GM12873 (cell line): ENCODE results near the gene SHMT1.

Experiments
- TF ChIP-seq, protein P1 (sequence below): IDR thresholded peaks from 2 replicates; pipeline ENCODE4 v1.5.1; 2012; ENCODE audit warnings: low read depth, mild to moderate bottlenecking, moderate library complexity, low read length, control low read depth; ENCODE audit not compliant: insufficient read depth; ENCODE audit errors: missing control alignments

The SHMT1 gene

DNA sequence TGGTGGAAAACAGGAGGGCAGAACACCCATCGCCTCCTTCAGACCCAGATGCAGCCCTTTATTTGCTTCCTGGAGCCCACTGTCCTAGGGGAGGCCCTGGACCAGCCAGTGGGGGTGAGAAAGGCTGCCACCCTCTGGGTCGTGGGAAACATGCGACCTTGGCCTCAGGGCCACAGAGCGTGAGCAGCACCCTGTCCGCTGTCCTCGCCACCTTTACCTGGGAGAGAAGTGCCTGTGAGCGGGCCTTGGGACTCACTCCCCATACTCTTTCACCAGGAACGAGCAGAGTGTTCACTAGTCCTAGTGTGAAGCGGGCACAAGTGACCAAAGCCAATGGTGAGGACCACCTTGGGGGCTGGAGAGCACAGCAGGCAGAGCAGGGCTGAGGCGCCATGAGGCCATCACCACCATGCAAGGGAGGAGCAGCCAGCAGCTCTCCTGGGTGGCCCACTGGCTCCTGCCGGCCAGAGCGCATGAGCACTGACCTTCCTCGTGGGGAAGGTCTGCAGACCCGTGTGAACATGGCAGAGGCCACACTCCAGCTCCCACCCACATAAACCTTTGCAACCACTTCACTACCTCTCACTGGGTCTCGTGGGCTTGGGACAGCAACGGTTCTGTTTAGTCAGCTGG, 39.7 kb downstream of the SHMT1 start:
- TF ChIP-seq, protein P1, sequence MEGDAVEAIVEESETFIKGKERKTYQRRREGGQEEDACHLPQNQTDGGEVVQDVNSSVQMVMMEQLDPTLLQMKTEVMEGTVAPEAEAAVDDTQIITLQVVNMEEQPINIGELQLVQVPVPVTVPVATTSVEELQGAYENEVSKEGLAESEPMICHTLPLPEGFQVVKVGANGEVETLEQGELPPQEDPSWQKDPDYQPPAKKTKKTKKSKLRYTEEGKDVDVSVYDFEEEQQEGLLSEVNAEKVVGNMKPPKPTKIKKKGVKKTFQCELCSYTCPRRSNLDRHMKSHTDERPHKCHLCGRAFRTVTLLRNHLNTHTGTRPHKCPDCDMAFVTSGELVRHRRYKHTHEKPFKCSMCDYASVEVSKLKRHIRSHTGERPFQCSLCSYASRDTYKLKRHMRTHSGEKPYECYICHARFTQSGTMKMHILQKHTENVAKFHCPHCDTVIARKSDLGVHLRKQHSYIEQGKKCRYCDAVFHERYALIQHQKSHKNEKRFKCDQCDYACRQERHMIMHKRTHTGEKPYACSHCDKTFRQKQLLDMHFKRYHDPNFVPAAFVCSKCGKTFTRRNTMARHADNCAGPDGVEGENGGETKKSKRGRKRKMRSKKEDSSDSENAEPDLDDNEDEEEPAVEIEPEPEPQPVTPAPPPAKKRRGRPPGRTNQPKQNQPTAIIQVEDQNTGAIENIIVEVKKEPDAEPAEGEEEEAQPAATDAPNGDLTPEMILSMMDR: no peak

DNA sequence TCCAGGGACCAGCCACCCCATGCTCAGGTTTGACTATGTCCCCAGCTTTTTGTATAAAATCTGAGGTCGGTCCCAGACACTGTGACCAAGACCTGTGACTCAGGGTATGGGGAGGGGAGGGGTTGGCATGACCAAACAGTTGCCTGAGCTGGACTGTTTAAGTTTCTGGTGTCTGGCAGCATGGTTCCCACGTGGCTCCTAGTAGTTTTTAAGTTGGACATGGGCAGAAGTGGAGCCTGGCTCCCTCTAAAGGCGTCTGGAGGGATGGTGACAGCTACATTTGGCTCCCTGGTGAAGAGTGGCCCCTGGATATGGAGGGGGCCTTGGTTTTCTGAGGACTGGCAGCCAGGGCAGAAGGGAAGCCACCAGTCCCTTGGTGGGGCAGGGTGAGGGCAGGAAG, 40.3 kb downstream of the SHMT1 start:
- TF ChIP-seq, protein P1: no peak

DNA sequence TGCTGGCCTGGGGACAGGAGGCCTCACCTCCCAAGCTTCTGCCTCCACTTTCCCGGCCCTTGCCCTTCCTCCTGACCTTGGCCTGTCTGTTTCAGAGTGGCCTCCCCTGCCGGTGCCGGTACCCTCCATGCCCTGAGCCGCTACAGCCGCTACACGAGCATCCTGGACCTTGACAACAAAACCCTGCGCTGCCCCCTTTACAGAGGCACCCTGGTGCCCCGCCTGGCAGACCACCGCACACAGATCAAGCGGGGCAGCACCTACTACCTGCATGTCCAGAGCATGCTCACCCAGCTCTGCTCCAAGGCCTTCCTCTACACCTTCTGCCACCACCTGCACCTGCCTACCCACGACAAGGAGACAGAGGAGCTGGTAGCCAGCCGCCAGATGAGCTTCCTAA, 40.8 kb downstream of the SHMT1 start:
- TF ChIP-seq, protein P1: no peak

DNA sequence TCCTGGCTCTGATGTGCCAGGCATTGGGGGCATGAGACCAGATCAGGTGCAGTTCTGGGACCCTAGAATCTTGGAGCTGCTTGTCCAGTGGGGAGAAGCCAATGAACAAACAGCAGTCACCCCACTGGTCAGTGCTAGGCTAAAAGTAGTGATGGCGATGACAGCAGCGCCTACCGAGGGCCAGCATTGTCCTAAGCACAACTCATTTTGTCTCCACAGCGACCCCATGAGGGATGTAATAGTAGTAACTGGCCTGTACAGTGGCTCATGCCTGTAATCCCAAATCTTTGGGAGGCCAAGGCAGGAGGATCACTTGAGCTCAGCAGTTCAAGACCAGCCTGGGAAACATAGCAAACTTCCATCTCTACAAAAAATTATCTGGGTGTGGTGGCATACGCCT, 42.0 kb downstream of the SHMT1 start:
- TF ChIP-seq, protein P1: peak; percentile 16

DNA sequence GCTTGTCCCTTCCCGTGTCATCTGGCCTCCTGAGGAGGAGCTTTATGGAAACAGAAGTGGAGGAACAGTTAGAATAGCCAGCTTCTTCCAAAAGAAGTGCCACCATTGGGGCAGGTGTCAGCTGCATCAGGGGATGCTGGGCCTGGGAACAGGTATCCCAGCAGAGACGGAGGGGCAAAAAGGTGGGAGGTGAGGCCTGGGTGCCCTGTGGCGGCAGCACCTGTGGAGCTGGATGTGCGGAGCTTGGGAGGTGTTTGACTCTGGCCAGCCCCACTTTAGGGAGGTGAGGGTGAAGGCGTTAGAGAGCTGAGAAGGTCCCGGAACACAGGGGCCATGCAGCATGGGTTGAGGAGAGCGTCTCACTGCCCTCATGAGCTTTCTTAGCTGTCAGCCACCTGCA, 43.0 kb downstream of the SHMT1 start:
- TF ChIP-seq, protein P1: no peak

DNA sequence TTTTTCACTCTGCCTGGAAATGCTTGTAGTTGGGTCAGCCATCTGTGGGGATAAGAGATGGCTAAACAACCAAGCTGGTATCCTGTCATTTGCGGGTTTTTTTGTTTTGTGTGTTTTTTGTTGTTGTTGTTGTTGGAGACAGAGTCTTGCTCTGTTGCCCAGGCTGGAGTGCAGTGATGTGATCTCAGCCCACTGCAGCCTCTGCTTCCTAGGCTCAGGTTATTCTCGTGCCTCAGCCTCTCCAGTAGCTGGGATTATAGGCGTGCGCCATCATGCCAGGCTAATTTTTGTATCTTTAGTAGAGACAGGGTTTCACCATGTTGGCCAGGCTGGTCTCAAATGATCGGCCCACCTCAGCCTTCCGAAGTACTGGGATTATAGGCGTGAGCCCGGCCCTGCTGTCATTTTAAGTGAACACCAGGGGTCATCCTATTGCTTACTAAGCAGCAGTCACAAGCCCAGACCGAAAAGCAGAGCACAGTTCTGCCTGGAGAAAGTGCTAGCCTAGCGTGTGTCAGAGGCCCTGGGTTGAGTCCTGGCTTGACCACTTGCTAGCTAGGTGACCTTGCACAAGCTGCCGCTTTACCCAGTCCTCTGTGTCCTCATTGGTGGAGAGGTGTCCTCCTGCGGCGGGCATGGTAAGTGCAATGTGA, 43.6 kb downstream of the SHMT1 start:
- TF ChIP-seq, protein P1: peak; percentile 39

DNA sequence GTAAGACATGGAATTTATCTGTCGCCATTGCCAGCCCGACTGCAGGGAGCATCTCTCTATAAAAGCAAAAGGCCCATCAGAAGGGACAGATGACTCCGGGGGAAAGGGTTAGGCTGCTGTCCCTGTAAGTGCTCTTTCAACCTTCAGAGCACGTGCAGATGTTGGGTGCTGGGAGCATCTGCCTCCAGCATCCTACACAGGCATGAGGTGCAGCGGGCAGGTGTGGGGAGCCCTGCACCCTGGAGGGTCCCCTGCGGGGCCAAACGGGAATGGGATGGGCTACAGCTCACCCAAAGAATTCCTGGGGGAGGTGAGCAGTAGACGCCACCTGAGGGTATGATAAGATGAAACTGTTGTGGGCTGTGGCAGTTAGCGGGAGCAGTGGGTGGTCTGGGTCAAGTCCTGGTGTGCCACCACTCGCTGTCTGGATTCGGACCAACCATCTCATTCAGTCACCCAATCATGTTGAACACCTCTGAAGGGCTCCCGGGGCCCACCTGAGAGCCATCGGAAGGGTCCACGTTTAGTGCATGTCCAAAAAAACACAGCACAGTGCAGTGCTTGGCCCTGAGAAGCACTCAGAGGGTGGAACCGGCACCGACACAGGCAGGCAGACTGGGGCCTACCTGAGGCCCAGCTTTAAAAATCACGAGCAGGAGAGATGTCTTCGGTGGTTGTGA, 44.4 kb downstream of the SHMT1 start:
- TF ChIP-seq, protein P1: no peak
